Osteoblast (primary cell): ENCODE results near the gene SETD2. TPM values are rescaled to one million over a fixed set of nuclear protein-coding genes. Genes with fewer than 3 reads are reported as not detected.
A peak's percentile ranks its signal among the peaks of the same experiment; 100 is the strongest.

Experiments used
- DNase-seq: peaks from one replicate; pipeline ENCODE4 v3.0.0; 2011; ENCODE audit warnings: low spot score, mixed read lengths; ENCODE audit not compliant: insufficient read length; ENCODE audit errors: missing footprints
- H2AFZ ChIP-seq: 2 replicates; pipeline ENCODE4 v1.6.0; 2011; ENCODE audit warnings: mild to moderate bottlenecking, low read length
- H3K27ac ChIP-seq: 2 replicates; pipeline ENCODE4 v1.5.1; 2011; ENCODE audit warnings: mild to moderate bottlenecking, low read depth, low read length, moderate library complexity
- H3K27me3 ChIP-seq: 2 replicates; pipeline ENCODE4 v1.6.0; 2012; ENCODE audit warnings: mild to moderate bottlenecking, control low read depth, inconsistent platforms, low read length, moderate library complexity; ENCODE audit not compliant: insufficient read depth
- H3K36me3 ChIP-seq: 2 replicates; pipeline ENCODE4 v1.5.1; 2011; ENCODE audit warnings: mild to moderate bottlenecking, low read length, control low read depth, moderate library complexity; ENCODE audit not compliant: insufficient read depth
- H3K4me1 ChIP-seq: 2 replicates; pipeline ENCODE4 v1.5.1; 2011; ENCODE audit warnings: mild to moderate bottlenecking, low read length, control low read depth, moderate library complexity; ENCODE audit not compliant: insufficient read depth
- H3K4me2 ChIP-seq: 2 replicates; pipeline ENCODE4 v1.6.0; 2011; ENCODE audit warnings: mild to moderate bottlenecking, low read length; ENCODE audit not compliant: insufficient read depth
- H3K4me3 ChIP-seq: fragments of 200-600 bp; sonication (generic); 3 replicates; pipeline ENCODE4 v1.5.1; 2012; ENCODE audit warnings: mild to moderate bottlenecking, low read length, inconsistent platforms; ENCODE audit not compliant: insufficient read depth
- H3K79me2 ChIP-seq: 2 replicates; pipeline ENCODE4 v1.6.0; 2012; ENCODE audit warnings: mild to moderate bottlenecking, low read length, control low read depth, inconsistent platforms; ENCODE audit not compliant: insufficient read depth
- H3K9me3 ChIP-seq: 2 replicates; pipeline ENCODE4 v1.5.1; 2011; ENCODE audit warnings: low read depth, low read length, control low read depth
- H4K20me1 ChIP-seq: 2 replicates; pipeline ENCODE4 v1.6.0; 2012; ENCODE audit warnings: mild to moderate bottlenecking, low read length, control low read depth; ENCODE audit not compliant: insufficient read depth
- total RNA-seq: library from RNA; depleted of rRNA; stranded (reverse); fragments of >200 nt; gene quantifications from 2 replicates; pipeline ENCODE4 v1.2.3, GENCODE V29; 2012
- TF ChIP-seq, protein P1 (sequence below): IDR thresholded peaks from 2 replicates; pipeline ENCODE4 v1.5.1; 2011; ENCODE audit warnings: mild to moderate bottlenecking, low read depth, low read length, moderate library complexity; ENCODE audit errors: extremely low read depth

The SETD2 gene
- total RNA-seq, 1 donor, result 39.8 TPM

DNA sequence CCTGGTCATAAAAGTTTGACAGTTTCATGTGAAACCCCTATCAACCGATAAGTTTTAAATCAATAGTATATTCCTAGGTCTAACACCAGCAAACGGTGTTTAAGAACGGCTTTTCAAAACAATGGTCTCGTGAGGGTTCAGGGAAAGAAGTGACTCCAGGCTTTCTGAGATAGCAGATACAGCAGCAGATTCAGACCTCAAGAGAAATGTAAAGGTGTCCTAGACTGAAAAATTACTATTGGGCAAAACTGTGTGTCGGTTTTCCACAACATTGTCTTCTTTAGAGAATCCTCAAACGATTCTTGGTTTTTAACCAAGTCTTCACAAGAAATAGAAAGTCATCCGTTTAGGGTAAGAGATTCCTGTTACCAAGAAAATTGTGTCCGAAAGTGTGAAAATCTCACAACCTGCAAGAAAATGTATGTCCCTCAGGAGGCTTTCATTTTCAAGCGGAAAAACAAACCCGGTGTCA, 1.2 kb downstream of the SETD2 start:
- no peaks in the 10 kb centered on the region for H3K36me3 ChIP-seq
- H2AFZ ChIP-seq, result peak overlapping the region; percentile 3
- H3K4me3 ChIP-seq, result peak overlapping the region; percentile 81
- peak; percentile 81 for DNase-seq
- peaks cover 94% of the 10 kb centered on the region for H3K79me2 ChIP-seq
- no peaks in the 10 kb centered on the region for H3K9me3 ChIP-seq
- H3K4me2 ChIP-seq, result peak overlapping the region; percentile 81
- peaks cover 54% of the 10 kb centered on the region for H4K20me1 ChIP-seq
- TF ChIP-seq, protein P1, sequence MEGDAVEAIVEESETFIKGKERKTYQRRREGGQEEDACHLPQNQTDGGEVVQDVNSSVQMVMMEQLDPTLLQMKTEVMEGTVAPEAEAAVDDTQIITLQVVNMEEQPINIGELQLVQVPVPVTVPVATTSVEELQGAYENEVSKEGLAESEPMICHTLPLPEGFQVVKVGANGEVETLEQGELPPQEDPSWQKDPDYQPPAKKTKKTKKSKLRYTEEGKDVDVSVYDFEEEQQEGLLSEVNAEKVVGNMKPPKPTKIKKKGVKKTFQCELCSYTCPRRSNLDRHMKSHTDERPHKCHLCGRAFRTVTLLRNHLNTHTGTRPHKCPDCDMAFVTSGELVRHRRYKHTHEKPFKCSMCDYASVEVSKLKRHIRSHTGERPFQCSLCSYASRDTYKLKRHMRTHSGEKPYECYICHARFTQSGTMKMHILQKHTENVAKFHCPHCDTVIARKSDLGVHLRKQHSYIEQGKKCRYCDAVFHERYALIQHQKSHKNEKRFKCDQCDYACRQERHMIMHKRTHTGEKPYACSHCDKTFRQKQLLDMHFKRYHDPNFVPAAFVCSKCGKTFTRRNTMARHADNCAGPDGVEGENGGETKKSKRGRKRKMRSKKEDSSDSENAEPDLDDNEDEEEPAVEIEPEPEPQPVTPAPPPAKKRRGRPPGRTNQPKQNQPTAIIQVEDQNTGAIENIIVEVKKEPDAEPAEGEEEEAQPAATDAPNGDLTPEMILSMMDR, result no peak
- peak overlapping the region; percentile 70 for H3K27ac ChIP-seq
- peaks cover 16% of the 10 kb centered on the region for H3K4me1 ChIP-seq
- no peaks in the 10 kb centered on the region for H3K27me3 ChIP-seq

DNA sequence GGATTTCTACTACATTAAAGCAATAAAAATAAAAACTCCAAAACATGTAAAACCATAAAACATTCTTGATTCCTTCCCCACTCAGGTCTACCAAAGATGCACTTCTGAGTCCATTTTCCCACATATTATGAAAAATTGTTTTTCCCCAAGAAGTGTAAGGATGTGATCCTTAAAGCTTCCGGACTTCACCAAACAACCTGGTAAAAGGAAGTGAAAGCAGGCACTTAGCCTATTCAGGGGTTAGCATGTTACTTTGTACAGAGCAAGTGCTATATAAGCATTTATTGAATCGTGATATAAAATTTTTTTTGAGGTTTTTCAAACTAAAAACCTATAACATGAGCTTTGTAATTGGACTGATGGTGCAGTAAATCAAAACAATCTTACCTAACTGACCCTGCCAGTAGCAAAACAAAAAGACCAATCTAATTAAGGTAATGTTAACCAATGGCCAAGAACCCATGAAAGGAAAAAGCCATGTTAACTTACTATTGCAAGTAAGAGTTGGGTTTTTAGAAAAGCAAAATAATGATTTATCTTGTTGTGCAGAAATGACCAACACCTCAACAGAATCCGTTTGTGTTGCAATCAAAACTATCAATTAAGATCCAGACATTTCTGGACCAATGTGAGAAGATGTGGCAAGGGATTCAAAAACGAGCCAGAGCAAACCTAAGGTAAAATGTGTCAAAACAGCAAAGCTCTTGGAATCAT, 1.8 kb downstream of the SETD2 start:
- Histone ChIP-seq H3K79me2 (peaks cover 94% of the 10 kb centered on the region), H3K4me3 (peak overlapping the region; percentile 81), H3K27ac (peak overlapping the region; percentile 70), H3K9me3 (no peaks in the 10 kb centered on the region), H2AFZ (no peak overlapping the region), H3K36me3 (no peaks in the 10 kb centered on the region), H3K4me1 (peaks cover 16% of the 10 kb centered on the region), H3K27me3 (no peaks in the 10 kb centered on the region), H4K20me1 (peaks cover 60% of the 10 kb centered on the region), H3K4me2 (peak overlapping the region; percentile 81)
- TF ChIP-seq, protein P1, result no peak
- peak; percentile 65 for DNase-seq

DNA sequence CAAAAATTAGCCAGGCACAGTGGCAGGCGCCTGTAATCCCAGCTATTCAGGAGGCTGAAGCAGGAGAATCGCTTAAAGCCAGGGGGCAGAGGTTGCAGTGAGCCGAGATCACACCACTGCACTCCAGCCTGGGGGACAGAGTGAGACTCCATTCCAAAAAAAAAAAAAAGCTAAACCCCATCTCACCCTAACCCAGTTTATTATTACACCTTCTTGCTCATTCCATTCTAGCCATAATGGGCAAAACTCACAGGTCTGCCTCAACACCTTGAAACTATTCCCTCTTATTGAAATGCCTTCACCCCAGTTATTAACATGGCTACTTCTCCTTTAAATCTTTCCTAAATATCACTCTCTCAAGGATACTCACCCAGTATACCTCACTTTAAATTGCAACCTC, 4.1 kb downstream of the SETD2 start:
- Histone ChIP-seq H3K79me2 (peaks cover 98% of the 10 kb centered on the region), H2AFZ (no peak overlapping the region), H3K9me3 (no peaks in the 10 kb centered on the region), H3K4me2 (peak overlapping the region; percentile 42), H3K36me3 (no peaks in the 10 kb centered on the region), H3K4me3 (no peak overlapping the region), H3K27me3 (no peaks in the 10 kb centered on the region), H3K4me1 (peaks cover 8% of the 10 kb centered on the region), H4K20me1 (peaks cover 74% of the 10 kb centered on the region), H3K27ac (peak overlapping the region; percentile 41)
- TF ChIP-seq, protein P1, result no peak
- DNase-seq, result no peak

DNA sequence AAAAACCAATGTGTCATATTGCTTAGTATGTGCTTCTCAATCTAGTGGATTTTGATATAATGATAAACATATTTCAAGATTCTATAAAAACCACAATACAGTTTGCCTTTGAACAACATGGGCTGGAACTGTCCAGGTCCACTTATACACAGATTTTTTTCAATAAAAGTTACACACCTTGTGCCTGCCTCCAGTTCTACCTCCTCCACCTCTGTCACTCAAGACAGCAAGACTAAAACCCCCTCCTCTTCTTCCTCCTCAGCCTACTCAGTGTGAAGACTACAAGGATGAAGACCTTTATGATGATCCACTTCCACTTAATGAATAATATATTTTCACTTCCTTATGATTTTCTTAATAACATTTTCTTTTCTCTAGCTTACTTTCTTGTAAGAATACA, 5.7 kb downstream of the SETD2 start:
- no peaks in the 10 kb centered on the region for H3K9me3 ChIP-seq
- H3K27me3 ChIP-seq, result no peaks in the 10 kb centered on the region
- TF ChIP-seq, protein P1, result no peak
- H3K36me3 ChIP-seq, result no peaks in the 10 kb centered on the region
- H3K79me2 ChIP-seq, result peaks cover 99% of the 10 kb centered on the region
- H2AFZ ChIP-seq, result no peak overlapping the region
- H3K4me2 ChIP-seq, result no peak overlapping the region
- DNase-seq, result no peak
- H3K4me1 ChIP-seq, result peaks cover 8% of the 10 kb centered on the region
- H4K20me1 ChIP-seq, result peaks cover 83% of the 10 kb centered on the region
- H3K27ac ChIP-seq, result no peak overlapping the region
- H3K4me3 ChIP-seq, result no peak overlapping the region
